MM.1S (cell line): Measurements from ENCODE around the gene TADA2B.

ENCODE experiments used
- CTCF ChIP-seq: fragments of 300-600 bp; sonication (generic); IDR thresholded peaks from 2 replicates; pipeline ENCODE4 v1.5.1; 2016; ENCODE audit warnings: antibody characterized with exemption, low read length, mixed read lengths
- EZH2 ChIP-seq: fragments of 300-600 bp; sonication (generic); optimal IDR thresholded peaks from 2 replicates; pipeline ENCODE3; 2017; ENCODE audit warnings: low read depth, mild to moderate bottlenecking, antibody characterized with exemption, low read length, mixed read lengths
- EZH2phosphoT487 ChIP-seq: fragments of 300-600 bp; sonication (generic); IDR thresholded peaks from 2 replicates; pipeline ENCODE4 v1.6.1; 2018; ENCODE audit warnings: antibody characterized with exemption, low read length

- TF ChIP-seq CTCF (no peak), EZH2 (no peak), EZH2phosphoT487 (no peak)
These were observed 21.1 kb upstream of the TADA2B start for GRCh38 chr4:7021930-7022664.
